GM21737 (cell line): ENCODE measurements around the gene ALOX15.
"Not testable (repeated sequence)": the region's sequence is repeated elsewhere in the genome, so short reads cannot be mapped to it uniquely, and the experiment has no call there.

Experiments
- ATAC-seq: cut with Tn5 transposase; IDR thresholded peaks from one replicate; pipeline ENCODE4 v1.9.1; 2021; ENCODE audit warnings: mild to moderate bottlenecking, moderate library complexity; ENCODE audit not compliant: unreplicated experiment

ALOX15 gene

DNA sequence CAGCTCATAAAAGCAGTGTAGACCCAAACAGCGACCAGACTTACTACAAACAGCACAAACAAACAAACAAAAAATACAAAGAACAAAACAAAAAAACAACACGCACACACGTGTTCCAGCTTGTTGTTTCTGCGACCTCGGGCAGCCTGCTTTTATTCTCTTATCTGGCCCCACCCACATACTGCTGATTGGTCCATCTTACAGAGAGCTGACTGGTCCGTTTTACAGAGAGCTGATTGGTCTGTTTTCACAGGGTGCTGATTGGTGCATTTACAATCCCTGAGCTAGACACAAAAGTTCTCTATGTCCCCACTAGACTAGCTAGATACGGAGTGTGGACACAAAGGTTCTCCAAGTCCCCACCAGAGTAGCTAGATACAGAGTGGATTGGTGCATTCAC lies 14.5 kb upstream of the ALOX15 start:
- not testable (repeated sequence) for ATAC-seq

DNA sequence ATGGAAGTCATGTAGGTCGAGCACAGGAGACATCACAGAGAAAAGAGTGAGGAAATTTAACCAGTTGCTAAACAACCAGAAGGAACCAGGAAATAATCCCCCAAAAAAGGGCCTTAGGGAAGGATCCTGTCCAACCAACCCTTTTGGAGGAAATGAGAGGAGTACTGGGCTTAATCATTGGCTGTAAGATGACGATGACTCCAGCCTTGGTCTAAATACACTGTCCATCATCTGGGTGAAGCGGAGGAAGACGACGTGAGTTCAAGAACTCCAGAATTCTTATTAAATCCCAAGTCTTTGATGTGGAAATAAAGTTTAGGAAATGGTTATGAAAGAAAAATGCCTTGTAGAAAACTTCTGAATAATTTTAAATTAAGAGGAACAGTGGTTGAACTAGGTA lies 11.5 kb upstream of the ALOX15 start:
- ATAC-seq = no peak

DNA sequence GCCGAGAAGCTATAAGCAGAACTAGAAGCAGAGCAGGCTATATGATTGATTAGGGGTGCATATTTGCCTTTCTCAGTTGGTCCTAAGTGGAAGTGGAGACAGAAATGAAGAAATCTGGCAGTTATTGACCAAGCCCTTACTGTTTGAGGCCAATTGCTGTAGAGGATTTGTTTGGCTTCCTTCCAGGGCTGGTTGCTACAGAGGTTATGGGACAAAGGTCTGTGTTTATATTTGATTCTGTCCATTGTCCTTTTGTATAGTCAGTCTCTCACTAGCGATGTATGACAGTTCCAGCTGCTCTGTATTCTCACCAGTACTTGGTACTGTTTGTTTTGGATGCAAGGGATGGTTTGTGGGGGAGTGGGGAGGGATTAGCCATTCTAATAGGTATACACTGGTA lies 7.3 kb upstream of the ALOX15 start:
- no peak for ATAC-seq

DNA sequence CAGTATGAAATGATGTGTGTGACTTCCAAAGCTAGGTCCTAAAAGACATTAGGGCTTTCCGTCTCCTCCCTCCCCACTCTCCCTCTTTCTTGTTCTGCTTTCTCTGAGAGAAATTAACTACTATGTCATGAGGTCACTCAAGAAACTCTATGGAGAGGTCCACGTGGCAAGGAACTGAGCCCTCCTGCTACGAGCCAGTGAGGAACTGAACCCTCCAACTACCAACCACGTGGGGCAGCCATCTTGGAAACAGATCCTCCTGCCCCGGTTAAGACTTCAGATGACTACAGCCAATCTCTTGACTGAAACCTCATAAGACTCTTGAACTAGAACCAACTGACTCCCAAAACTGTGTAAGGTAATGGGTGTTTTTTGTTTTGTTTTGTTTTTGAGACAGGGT lies 4.2 kb upstream of the ALOX15 start:
- ATAC-seq = no peak

DNA sequence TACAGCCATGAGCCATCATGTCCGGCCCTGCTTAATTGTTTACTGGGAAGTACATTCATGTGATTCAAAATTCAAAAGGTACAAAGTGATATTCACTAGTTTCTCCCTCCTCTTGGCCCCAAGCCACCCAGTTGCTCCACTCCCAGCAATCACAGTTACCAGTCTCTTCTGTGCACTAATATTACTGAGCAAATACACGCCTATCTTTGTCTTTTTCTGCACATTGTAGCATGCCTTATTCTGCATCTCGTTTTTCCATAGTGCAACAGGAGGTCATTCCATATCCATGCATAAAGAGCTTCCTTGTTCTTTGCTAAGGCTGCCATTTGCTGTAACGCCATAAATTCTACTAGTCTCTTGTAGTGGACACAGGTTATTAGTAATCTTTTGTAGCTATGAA lies 2.2 kb upstream of the ALOX15 start:
- ATAC-seq = no peak

DNA sequence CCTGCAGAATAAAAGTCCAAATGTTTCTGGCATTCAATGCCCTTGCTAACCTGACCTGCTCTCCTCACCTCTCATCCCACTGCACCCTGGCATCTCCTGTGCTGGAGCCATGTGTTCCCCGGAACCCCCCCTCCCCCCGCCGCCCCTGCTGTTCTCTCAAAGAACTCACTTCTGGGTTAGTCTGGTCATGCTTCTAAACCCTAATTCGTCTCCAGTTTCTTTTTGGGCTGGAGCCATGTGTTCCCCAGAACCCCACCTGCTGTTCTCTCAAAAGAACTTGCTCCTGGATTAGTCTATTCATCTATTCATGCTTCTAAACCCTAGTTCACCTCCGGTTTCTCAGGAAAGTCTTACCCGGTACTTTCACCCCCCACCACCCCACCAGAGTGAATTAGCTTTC lies 808 bp upstream of the ALOX15 start:
- ATAC-seq = no peak

DNA sequence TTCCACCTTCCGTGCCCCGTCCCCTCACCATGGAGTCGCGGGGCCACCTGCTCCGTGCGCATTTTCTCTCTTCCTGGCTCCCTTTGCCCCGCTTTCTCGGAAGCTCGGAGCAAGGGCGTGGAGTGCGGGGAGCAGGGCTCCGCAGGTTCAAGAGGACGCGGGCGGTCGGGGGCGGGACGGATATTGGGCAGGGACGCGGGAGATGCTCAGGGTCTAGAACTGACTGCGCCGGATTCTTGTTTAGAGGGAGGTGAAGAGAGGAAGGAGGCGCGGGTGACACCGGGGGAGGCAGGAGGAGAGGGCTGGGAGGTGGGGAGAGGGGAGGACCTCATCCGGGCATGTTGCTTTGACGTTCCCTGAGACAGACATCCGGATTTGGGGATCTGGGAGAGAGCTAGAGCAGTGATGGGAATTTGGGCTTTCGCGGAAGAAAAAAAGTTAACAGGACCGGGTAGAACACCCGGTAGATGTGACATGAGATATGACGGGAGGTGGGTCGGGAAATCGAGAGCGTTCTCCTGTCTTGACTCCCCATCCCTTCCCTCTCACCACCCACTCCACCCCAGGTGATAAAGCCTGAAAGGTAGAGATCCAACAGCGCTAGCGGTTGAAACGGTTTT lies 799 bp downstream of the ALOX15 start:
- not testable (repeated sequence) for ATAC-seq

DNA sequence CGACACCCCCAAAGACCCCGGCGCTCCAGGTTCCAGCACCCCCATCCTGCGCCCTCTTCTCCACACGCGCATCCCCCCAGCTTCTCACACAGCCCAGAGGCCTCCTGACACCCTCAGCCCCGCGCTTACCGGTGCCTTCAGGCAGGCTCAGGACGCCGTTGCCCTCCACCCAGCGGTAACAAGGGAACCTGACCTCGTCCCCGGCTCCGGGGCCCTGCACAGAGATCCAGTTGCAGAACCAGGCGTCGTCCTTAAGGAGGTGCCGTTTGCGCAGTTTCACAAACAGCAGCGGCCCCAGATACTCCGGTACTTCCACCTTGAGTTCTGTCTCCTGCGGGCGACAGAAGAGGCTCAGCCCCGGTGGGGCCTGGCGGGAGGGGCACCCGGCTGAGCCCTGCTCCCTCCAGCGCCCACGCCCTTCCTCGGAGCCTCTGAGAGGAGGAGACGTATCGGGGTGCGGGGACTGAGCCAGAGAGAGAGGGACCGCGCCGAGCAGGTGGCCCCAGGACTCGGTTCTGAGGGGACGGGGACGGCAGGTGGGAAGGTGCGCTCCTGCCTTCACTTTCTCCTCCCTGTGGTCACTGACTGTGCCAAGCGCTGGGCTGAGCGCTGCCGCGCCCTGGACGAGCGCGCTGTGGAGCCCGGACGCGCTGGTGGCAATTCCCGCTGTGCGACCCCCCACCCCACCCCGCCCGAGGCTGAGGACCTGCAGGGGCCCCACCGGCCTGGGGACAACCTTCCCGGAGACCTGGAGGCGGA lies 2.0 kb downstream of the ALOX15 start:
- not testable (repeated sequence) for ATAC-seq

DNA sequence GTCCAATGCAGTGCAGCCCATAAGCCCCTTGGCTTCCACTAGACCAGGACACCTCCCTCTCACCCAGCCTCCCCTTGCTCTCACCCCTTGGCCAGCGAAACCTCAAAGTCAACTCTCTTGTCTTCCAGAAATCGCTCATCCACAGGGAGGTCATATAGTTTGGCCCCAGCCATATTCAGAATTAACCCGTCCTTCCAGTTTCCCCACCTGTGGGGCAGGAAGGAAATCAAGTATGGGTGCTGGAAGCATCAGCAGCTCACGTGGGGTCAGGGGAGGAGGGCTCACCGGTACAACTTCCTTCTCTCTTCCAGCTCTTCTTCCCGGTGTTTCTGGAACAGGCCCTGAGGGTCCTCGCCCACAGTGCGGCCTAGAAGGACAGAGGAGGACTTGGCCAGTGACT lies 2.7 kb downstream of the ALOX15 start:
- ATAC-seq = not testable (repeated sequence)

DNA sequence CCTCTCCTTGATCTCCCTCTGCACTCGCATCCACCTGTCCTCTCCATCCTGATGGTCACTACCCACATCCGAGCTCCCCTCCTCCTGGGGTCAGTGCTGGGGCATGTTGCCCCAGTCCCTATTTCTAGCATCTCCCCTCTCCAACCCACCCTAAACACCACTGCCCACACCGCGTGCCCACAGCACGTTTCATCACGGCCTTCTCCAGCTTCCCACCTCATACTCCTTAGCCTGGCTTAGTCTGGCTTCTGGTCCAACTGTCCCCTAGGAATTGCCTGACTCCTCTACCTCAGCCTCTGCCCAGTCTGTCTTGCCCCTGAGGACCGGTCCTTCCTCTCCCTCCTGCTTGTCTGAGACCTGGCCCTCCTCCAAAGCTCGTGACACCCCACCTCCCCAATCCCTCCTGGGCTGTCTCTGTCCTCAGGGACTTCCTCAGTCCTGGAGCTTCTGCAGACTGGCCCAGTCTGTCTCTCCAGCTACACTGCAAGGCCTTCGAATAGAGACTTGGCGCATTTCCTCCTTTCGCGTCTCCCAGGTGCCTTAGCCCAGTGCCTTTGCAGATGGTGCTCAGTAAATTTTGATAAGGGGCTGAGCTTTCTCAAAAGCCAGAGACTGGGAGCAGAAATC lies 4.9 kb downstream of the ALOX15 start:
- peak; percentile 24 for ATAC-seq

DNA sequence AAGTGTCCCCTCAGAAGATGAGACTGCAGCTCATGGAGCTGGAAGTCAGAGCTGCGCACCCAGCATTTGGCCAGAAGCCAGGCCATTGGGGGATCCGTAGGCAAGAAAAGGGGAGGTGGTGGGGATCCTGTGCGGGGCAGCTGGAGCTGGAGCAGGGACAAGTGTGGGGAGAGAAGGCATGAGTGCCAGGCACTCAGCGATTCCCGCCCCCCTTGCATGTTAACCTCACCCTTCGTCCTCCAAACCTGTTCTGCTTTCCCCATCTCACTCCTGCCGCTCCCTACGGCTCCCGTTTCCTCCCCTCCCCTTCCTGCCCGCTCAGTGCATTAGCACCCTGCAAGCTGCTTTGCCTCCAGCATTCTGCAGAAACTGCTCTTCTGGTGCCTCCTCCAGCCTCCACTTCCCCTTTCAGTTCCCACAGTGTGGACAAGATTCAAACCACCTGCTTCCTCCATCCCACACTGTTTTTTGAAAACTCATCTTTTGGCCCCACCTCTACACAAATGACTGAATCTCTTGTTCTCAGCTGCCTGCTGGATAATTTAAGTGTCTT lies 5.6 kb downstream of the ALOX15 start:
- ATAC-seq = peak; percentile 70

DNA sequence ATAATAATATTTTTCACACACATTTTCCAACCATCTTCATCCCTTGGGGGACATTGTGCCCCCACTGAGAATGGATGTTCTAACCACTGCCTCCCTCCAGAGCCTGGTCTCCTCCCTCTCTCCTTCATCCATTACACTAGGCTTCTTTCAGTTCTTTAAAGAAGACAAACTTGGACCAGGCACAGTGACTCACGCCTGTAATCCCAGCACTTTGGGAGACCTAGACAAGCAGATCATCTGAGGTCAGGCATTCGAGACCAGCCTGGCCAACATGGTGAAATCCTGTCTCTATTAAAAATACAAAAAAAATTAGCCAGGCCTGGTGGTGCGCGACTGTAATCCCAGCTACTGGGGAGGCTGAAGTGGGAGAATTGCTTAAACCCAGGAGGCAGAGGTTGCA lies 6.5 kb downstream of the ALOX15 start:
- ATAC-seq = no peak

DNA sequence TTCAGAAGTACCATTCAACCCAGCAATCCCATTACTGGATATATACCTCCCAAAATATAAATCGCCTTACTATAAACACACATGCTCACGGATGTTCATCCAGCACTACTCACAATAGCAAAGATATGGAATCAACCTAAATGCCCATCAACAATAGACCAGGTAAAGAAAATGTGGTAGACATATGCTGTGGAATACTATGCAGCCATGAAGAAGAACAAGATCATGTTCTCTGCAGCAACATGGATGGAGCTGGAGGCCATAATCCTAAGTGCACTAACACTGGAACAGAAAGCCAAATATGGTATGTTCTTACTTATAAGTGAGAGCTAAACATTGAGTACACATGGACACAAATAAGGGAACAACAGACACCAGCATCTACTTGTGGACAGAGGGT lies 7.8 kb downstream of the ALOX15 start:
- ATAC-seq = no peak

DNA sequence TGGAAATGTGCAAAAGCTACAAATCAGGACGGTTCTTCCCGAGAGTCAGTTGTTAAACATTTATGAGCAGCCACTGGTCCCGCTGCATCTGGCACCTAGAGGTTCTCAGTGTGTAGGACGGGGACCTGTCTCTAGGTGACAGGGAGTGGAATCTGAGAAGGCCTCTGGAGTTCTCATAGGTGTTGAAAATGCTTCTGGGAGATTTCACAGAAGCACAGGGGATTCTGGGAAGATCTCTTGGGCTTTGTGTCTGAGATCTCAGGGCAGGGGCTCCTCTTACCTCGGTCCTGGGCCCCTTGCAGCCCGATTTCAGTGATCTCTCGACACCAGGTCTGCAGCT lies 8.9 kb downstream of the ALOX15 start:
- no peak for ATAC-seq

DNA sequence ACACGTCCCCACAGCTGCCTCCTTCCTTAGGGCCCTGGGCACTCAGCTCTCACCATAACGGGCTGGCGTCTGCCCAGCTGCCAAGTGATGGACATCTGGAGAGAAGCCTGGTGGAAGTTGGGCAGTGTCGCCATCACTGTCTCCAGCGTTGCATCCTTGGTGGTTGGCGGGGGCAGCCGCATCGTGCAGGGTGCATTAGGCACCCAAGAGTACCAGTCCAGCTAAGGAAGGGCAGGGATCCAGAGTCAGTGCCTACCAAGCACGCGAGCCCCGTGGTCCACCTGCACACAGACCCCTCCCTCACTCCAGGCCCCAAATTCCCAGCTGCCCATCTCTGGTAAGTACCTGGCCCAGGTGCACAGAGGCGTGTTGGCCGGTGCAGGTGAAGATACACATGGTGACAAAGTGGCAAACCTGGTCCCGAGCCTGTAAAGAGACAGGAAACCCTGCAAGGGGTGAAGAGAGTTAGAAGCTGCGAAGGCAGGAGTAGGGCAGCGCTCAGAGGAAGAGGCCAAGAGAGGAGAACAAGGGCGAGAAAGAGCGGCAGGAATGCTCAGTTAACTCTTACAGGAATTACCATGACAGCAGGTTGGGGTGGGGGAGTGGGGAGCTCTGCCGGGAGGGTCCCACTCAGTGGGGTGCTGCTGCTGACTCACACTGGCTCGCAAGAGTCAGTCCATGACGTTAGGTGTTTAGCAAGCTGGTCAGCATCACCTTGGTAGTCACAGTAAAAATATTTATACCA lies 9.5 kb downstream of the ALOX15 start:
- no peak for ATAC-seq

DNA sequence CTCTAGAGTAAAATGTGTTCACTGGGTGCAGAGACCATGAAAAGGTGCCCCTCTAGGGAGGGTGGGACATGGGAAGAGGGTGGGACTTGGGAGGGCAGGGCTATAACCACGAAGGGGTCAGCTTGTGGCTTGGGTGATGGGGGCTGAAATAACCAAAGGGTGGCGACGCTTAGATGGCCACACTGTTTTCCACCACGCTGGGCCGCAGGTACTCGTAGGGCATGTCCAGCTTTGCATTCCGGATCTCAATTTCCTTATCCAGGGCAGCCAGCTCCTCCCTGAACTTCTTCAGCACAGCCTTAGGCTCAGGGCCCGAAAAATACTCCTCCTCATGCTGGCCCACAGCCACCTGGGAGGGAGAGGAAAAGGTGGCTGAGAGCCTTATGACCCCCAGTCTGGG lies 10.0 kb downstream of the ALOX15 start:
- no peak for ATAC-seq

DNA sequence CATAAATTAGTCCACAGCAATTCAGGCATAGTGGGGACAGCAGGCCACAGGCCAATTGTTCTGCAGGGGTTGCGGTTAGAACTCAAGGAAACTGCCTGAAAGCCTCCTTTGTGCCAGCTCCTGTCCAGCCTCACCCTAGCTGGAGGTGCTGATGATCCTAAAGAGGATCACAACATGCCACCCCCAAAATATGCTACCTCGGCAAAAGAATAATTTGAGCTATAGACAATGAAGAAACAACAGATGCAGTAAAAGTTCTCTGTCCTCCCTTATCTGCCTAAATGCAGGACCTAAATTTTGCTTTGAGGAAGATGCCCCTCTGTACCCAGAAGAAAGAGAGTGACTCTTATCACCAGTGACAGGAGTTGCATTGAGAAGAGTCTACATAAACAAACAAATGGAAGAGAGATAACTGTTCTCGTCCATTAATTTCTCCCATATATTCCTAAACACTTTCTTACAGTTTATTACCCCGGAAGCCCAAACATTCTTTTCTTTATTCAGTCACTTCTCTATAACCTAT lies 14.7 kb downstream of the ALOX15 start:
- ATAC-seq = no peak

DNA sequence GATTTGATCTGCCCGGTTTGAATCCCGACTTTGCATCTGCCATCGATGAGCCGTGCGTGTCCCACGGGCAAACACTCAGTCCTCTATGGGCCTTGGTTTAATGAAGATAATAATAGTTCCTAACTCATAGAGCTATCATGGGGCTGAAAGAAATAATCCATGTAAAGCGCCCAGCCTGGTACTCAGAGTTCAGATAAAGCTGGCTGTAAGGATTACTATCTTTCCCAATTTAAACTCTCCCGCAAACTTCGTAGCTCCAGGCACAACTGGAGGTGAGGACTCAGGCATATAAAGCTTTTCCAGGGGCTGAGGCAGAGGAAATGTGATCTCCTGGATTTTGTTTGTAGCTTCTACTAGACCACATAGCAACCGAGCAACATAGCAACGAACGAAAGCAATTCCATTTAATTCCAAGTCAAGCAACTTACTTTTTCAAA lies 16.3 kb downstream of the ALOX15 start:
- no peak for ATAC-seq

DNA sequence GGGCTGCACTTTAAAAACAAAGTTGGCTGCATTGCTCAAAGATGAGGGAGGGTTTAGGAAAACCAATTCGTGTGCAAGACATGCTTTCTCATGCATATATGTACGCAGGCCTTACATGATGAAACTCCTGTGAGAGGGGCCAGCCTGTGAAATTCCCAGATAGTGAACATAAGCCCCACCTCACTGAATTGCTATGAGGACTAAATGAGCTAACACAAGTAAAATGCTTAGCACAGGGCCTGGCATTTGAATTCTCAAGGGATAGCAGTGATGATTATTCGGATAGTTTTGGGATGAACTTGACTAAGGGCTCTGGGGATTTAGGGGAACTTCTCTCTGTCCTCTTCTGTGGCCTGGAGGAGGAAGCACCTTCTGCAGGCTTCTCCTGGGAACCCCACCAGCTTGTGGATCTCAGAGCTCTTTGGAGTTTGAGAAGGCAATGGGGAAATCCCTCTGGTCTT lies 17.0 kb downstream of the ALOX15 start:
- not testable (repeated sequence) for ATAC-seq

DNA sequence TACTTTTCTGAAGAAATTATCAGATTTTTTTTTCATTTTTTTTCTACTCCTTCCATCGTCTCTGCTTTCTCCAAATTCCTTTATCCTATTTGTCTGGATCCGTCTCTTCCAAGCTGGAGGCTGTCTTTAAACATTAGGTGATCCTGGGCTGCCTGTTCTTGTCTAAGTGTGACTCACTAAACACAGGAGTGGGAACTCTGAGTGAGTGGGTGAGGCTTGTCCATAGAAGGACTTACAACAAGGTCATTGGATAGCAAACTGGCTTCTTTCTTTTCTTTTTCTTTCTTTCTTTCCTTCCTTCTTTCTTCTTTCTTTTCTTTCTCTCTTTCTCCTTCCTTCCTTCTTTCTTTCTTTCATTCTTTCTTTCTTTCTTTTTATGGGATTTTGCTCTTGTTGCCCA lies 18.2 kb downstream of the ALOX15 start:
- no peak for ATAC-seq

DNA sequence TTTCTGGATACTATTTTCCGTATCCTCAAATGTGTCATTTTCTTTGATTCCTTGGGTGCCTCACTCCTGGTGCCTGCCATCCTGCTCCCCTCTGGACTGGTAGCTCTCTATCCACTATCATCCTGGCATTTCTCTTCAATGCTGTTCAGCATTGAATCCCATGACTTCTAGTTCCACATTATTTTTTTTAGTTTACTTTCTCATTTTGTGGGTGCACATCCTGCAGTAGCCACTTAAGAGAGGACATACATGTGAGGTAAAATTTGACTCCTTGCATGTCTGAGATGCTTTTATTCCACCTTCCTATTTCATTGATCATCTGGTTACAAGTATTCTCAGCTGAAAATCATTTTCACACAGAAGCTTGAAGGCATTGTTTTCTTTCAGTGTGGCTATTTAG lies 19.1 kb downstream of the ALOX15 start:
- ATAC-seq = no peak
